H1 (cell line): ENCODE results near the gene DHH. TPM values are rescaled to one million over a fixed set of nuclear protein-coding genes. Genes with fewer than 3 reads are reported as not detected.

ENCODE experiments used
- CTCF ChIA-PET: fragments of 300-600 bp; sonication (Branson Sonifier 250); formaldehyde crosslinking; loops from one replicate; lab custom pipeline; 2021; ENCODE audit not compliant: partially characterized antibody; lab: Charles Lee
- POLR2A ChIA-PET: fragments of 300-600 bp; sonication (Branson Sonifier 250); formaldehyde crosslinking; loops from one replicate; lab custom pipeline; 2021; ENCODE audit warnings: inconsistent platforms; ENCODE audit not compliant: partially characterized antibody; lab: Charles Lee
- DNase-seq, 2 experiments: peaks; one replicate each; pipeline versions ENCODE4 v3.0.0 to v3.0.0-alpha.2; 2010 to 2022; ENCODE audit warnings: low spot score in 2 of 2, low read depth in 1 of 2, mixed read lengths in 1 of 2
- FAIRE-seq: peaks from 2 replicates; lab custom pipeline; 2011; peaks lifted over from hg19 to GRCh38; lab: Jason Lieb, UNC
- H2AFZ ChIP-seq: 2 replicates; pipeline ENCODE4 v1.8.1; 2012; ENCODE audit warnings: low read length, inconsistent platforms
- H2AK5ac ChIP-seq: 2 replicates; pipeline ENCODE4 v1.6.1; 2013; ENCODE audit warnings: low read depth, low read length
- H2BK120ac ChIP-seq: replicated peaks from 2 replicates; pipeline ENCODE3; 2013; ENCODE audit warnings: low read depth, low read length, inconsistent platforms
- H2BK12ac ChIP-seq: 2 replicates; pipeline ENCODE4 v1.6.1; 2013; ENCODE audit warnings: low read depth, low read length
- H2BK15ac ChIP-seq: 2 replicates; pipeline ENCODE4 v1.6.1; 2013; ENCODE audit warnings: low read length
- H2BK20ac ChIP-seq: 2 replicates; pipeline ENCODE4 v1.6.1; 2013; ENCODE audit warnings: low read length
- H2BK5ac ChIP-seq: 2 replicates; pipeline ENCODE4 v1.6.1; 2013; ENCODE audit warnings: low read depth, low read length
- H3K14ac ChIP-seq: 2 replicates; pipeline ENCODE4 v1.6.1; 2013; ENCODE audit warnings: inconsistent platforms; ENCODE audit not compliant: insufficient read length
- H3K18ac ChIP-seq: 2 replicates; pipeline ENCODE4 v1.6.1; 2013; ENCODE audit warnings: low read length; ENCODE audit errors: extremely low read depth
- H3K23ac ChIP-seq: 2 replicates; pipeline ENCODE4 v1.6.1; 2013; ENCODE audit warnings: inconsistent platforms; ENCODE audit not compliant: insufficient read length
- H3K23me2 ChIP-seq: 2 replicates; pipeline ENCODE4 v1.6.1; 2013; ENCODE audit warnings: low read depth, low read length
- H3K27ac ChIP-seq: 2 replicates; pipeline ENCODE4 v1.6.1; 2011; ENCODE audit warnings: low read depth, low read length, inconsistent platforms
- H3K27me3 ChIP-seq, 4 experiments: replicated peaks in 1 of 4; 1 replicate in 1 of 4; 2 replicates in 3 of 4; pipeline versions ENCODE4 v1.6.1 to v1.8.1; 2011 to 2013; ENCODE audit warnings: low read length in 3 of 4, mild to moderate bottlenecking in 3 of 4, inconsistent platforms in 2 of 4, mixed read lengths in 2 of 4, moderate library complexity in 1 of 4; ENCODE audit not compliant: control insufficient read depth in 3 of 4, insufficient read depth in 3 of 4; ENCODE audit errors: extremely low read depth in 1 of 4
- H3K36me3 ChIP-seq, 4 experiments: 2 replicates each; pipeline versions ENCODE4 v1.6.1 to v1.8.1; 2011 to 2013; ENCODE audit warnings: mild to moderate bottlenecking in 4 of 4, low read length in 3 of 4, moderate library complexity in 2 of 4, control low read depth in 1 of 4, inconsistent platforms in 1 of 4; ENCODE audit not compliant: insufficient read depth in 4 of 4, control insufficient read depth in 2 of 4
- H3K4ac ChIP-seq: replicated peaks from 2 replicates; pipeline ENCODE3; 2013; ENCODE audit warnings: low read length, low read depth, mixed read lengths, inconsistent platforms; ENCODE audit not compliant: insufficient read length
- H3K4me1 ChIP-seq, 4 experiments: replicated peaks in 1 of 4; 1 replicate in 1 of 4; 2 replicates in 3 of 4; pipeline versions ENCODE4 v1.6.1 to v1.8.1; 2011 to 2013; ENCODE audit warnings: low read length in 3 of 4, inconsistent platforms in 2 of 4, mixed read lengths in 1 of 4; ENCODE audit not compliant: insufficient read depth in 4 of 4, control insufficient read depth in 3 of 4
- H3K4me2 ChIP-seq, 2 experiments: 2 replicates each; pipeline versions ENCODE4 v1.6.1 to v1.8.1; 2011 to 2013; ENCODE audit warnings: low read depth in 2 of 2, low read length in 2 of 2, control low read depth in 1 of 2, inconsistent platforms in 1 of 2, mild to moderate bottlenecking in 1 of 2; ENCODE audit not compliant: insufficient read depth in 1 of 2
- H3K4me3 ChIP-seq, 4 experiments: fragments of 200-600, 300-600 bp in 1 of 4; sonication (generic), shearing (Covaris generic), sonication (Bioruptor Twin) in 1 of 4; 2 replicates each; pipeline versions ENCODE4 v1.5.1 to v1.8.1; 2011 to 2016; ENCODE audit warnings: low read length in 4 of 4, low read depth in 3 of 4, control low read depth in 2 of 4, inconsistent platforms in 2 of 4, mild to moderate bottlenecking in 2 of 4, mixed read lengths in 1 of 4, moderate library complexity in 1 of 4; ENCODE audit not compliant: insufficient read depth in 2 of 4; ENCODE audit errors: extremely low read depth in 1 of 4
- H3K56ac ChIP-seq: replicated peaks from 2 replicates; pipeline ENCODE3; 2013; ENCODE audit warnings: low read depth, mild to moderate bottlenecking, mixed read lengths, low read length, inconsistent platforms; ENCODE audit not compliant: insufficient read length
- H3K79me1 ChIP-seq: 2 replicates; pipeline ENCODE4 v1.6.1; 2013; ENCODE audit warnings: low read depth, low read length, control low read depth
- H3K79me2 ChIP-seq, 2 experiments: 2 replicates each; pipeline versions ENCODE4 v1.6.1 to v1.8.1; 2012 to 2013; ENCODE audit warnings: low read length in 2 of 2, mild to moderate bottlenecking in 2 of 2, inconsistent platforms in 1 of 2; ENCODE audit not compliant: insufficient read depth in 2 of 2, control insufficient read depth in 1 of 2
- H3K9ac ChIP-seq, 4 experiments: replicated peaks in 1 of 4; 1 replicate in 1 of 4; 2 replicates in 3 of 4; pipeline versions ENCODE4 v1.6.1 to v1.8.1; 2011 to 2013; ENCODE audit warnings: low read depth in 3 of 4, low read length in 3 of 4, control low read depth in 2 of 4, mild to moderate bottlenecking in 2 of 4, moderate library complexity in 2 of 4, inconsistent platforms in 1 of 4; ENCODE audit errors: extremely low read depth in 1 of 4
- H3K9me3 ChIP-seq, 2 experiments: 2 replicates each; pipeline versions ENCODE4 v1.6.1 to v1.8.1; 2012 to 2013; ENCODE audit warnings: mild to moderate bottlenecking in 2 of 2, moderate library complexity in 2 of 2, control low read depth in 1 of 2, inconsistent platforms in 1 of 2, low read depth in 1 of 2, low read length in 1 of 2, mixed read lengths in 1 of 2; ENCODE audit not compliant: insufficient read depth in 2 of 2
- H4K20me1 ChIP-seq, 2 experiments: replicated peaks in 1 of 2; 2 replicates each; pipeline versions ENCODE3 to v1.8.1; 2011 to 2013; ENCODE audit warnings: inconsistent platforms in 2 of 2, low read length in 2 of 2, mild to moderate bottlenecking in 1 of 2; ENCODE audit not compliant: insufficient read depth in 2 of 2, control insufficient read depth in 1 of 2
- H4K5ac ChIP-seq: 2 replicates; pipeline ENCODE4 v1.6.1; 2013; ENCODE audit warnings: low read length, low read depth, mixed read lengths, inconsistent platforms; ENCODE audit not compliant: insufficient read length
- H4K8ac ChIP-seq: 2 replicates; pipeline ENCODE4 v1.8.0; 2013; ENCODE audit warnings: mild to moderate bottlenecking, moderate library complexity, low read length, inconsistent platforms; ENCODE audit not compliant: insufficient read depth; ENCODE audit errors: extremely low read depth
- H4K91ac ChIP-seq: replicated peaks from 2 replicates; pipeline ENCODE3; 2013; ENCODE audit warnings: low read length, mixed read lengths, inconsistent platforms; ENCODE audit not compliant: insufficient read length
- BACH1 ChIP-seq: IDR thresholded peaks from 2 replicates; pipeline ENCODE4 v1.6.1; 2012; ENCODE audit warnings: low read length, improper control_type of control experiment
- CHD1 ChIP-seq: IDR thresholded peaks from 2 replicates; pipeline ENCODE4 v1.6.1; 2012; ENCODE audit warnings: low read depth, low read length, improper control_type of control experiment
- CREB1 ChIP-seq: IDR thresholded peaks from 2 replicates; pipeline ENCODE4 v1.6.1; 2012; ENCODE audit warnings: inconsistent platforms
- KDM4A ChIP-seq: IDR thresholded peaks from one replicate; pipeline ENCODE4 v1.7.1; 2012; ENCODE audit warnings: low read depth, mild to moderate bottlenecking, moderate library complexity, low read length, inconsistent platforms; ENCODE audit not compliant: severe bottlenecking
- SIN3A ChIP-seq, 2 experiments: IDR thresholded peaks in 1 of 2; conservative IDR thresholded peaks in 1 of 2; 2 replicates each; pipeline ENCODE4 v1.6.1; 2011 to 2012; ENCODE audit warnings: low read length in 2 of 2, improper control_type of control experiment in 1 of 2, low read depth in 1 of 2, mild to moderate bottlenecking in 1 of 2
- SP1 ChIP-seq: IDR thresholded peaks from 2 replicates; pipeline ENCODE4 v1.6.1; 2011; ENCODE audit warnings: low read depth, low read length
- SP4 ChIP-seq: IDR thresholded peaks from 2 replicates; pipeline ENCODE4 v1.6.1; 2012; ENCODE audit warnings: low read length, inconsistent platforms
- SRF ChIP-seq: IDR thresholded peaks from 2 replicates; pipeline ENCODE4 v1.6.1; 2011; ENCODE audit warnings: mild to moderate bottlenecking, low read depth, low read length, moderate library complexity
- TEAD4 ChIP-seq: IDR thresholded peaks from 2 replicates; pipeline ENCODE4 v1.6.1; 2012; ENCODE audit warnings: low read depth, low read length, inconsistent platforms, mixed read lengths
- WGBS, 2 experiments: shearing (Covaris generic) in 1 of 2; methylation state at CpG; one replicate each; pipeline versions ENCODE4 v1.1.6 to v1.1.7; 2013 to 2015; ENCODE audit warnings: low lambda C conversion rate in 2 of 2, mixed read lengths in 2 of 2, inconsistent platforms in 1 of 2, low coverage in 1 of 2, missing lambda C conversion rate in 1 of 2; ENCODE audit not compliant: insufficient replicate concordance in 2 of 2, insufficient coverage in 1 of 2, insufficient read length in 1 of 2; ENCODE audit errors: extremely low coverage in 1 of 2, missing lambda C conversion rate in 1 of 2; 5-methylcytosine and 5-hydroxymethylcytosine counted together
- polyA plus RNA-seq, 7 experiments: library from polyadenylated mRNA; depleted of rRNA in 3 of 7; stranded (reverse) in 5 of 7; unstranded in 2 of 7; fragments of >200 nt in 5 of 7; fragments of 200-250 nt in 2 of 7; gene quantifications; 1 replicate in 5 of 7; 2 replicates in 1 of 7; 4 replicates in 1 of 7; pipeline versions ENCODE4 v1.2.1 to v1.2.3, GENCODE V29; 2011 to 2013; ENCODE audit warnings: missing spikeins in 2 of 7, mixed read lengths in 2 of 7
- total RNA-seq: library from RNA; stranded (reverse); fragmentation: NEBNext Ultra II Directional; extraction: Animal tissue kit (Norgen Biotek cat#: 25700); gene quantifications from 2 replicates; pipeline ENCODE4 v1.2.1, GENCODE V29; 2021

Gene DHH
- total and polyA plus RNA-seq, 2 of the 8 experiments (the other 6 are each of a cell fraction or from before 2014, with no cell fraction given), result 0.03 to 0.11 TPM

DNA sequence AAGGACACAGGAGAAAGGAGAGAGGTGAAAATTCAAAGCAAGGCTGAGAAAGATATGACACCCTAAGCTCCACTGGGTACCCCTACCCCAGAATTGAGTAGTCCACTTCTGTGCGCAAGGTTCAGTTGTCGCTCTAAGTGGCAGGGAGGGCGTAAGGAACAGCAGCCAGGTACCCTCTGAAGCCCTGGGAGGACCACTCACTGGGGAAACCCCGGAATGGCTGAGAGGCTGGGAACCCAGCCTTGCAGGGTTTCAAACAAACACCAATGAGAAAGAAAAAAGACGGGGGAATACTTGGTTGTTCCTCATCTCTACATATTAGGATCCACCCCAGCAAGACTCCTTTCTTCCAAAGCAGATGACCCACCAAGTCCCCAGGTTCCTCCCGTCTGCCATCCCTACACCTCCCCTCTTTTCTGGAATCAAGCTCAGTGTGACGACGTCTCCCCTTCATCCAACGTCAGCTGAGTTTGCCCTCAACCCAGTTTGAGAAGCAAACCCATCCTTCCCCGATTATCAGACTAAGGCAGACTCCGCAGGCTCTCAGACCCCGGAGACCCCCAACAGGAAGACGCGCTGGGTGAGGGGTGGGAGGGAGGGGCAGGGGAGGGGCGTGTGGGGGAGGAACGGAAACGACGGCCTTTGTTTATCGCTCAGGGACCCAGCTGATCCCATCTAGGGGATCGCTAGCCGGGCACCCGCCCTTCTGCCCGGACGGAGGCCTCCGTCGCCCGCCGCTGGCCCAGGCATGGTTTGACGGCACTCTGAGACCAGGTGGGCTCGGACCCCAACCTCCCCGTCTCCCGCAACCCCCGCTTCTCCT is 15.3 kb upstream of the DHH start:
- H2AFZ ChIP-seq, result no peak overlapping the region
- H2BK15ac ChIP-seq, result no peak overlapping the region
- no peak overlapping the region for H2AK5ac ChIP-seq
- no peak overlapping the region for H3K14ac ChIP-seq
- H3K4ac ChIP-seq, result no peak overlapping the region
- peak overlapping the region; percentile 66 to 77 for H3K4me2 ChIP-seq
- H3K9me3 ChIP-seq, result no peaks in the 10 kb centered on the region
- peak overlapping the region; percentile 54 to 78 (median 74) for H3K9ac ChIP-seq
- H3K4me3 ChIP-seq, result peak overlapping the region; percentile 74 to 99 (median 92)
- peak overlapping the region; percentile 55; the same call in 1 of the 2 replicates for H3K27ac ChIP-seq
- WGBS, 2 experiments, result 21% methylated on average over 13 of the region's 33 CpGs; no CpG with 5 or more reads in 1 of the 2 experiments
- H3K36me3 ChIP-seq, result no peaks in the 10 kb centered on the region
- H2BK120ac ChIP-seq, result no peak overlapping the region
- H2BK12ac ChIP-seq, result no peak overlapping the region
- peak overlapping the region; percentile 49 for H3K56ac ChIP-seq
- H3K4me1 ChIP-seq, result peaks cover 0 to 10% (median 2%) of the 10 kb centered on the region in 4 experiments; a peak in 4 of 7 replicates
- no peak overlapping the region for H2BK20ac ChIP-seq
- FAIRE-seq (no peak), DNase-seq (no peak)
- peaks cover 9% of the 10 kb centered on the region; the same call in 1 of the 2 replicates for H3K23me2 ChIP-seq
- H4K5ac ChIP-seq, result no peak overlapping the region
- POLR2A ChIA-PET, result interaction anchor here (0.6 to 4.4 kb wide), 12 partner anchors 10 to 154 kb away, joined by 3 to 51 read pairs (median 5); partner anchors contain the start of genes DHH, KMT2D, TUBA1A and TUBA1B
- H3K23ac ChIP-seq, result no peak overlapping the region
- H4K8ac ChIP-seq, result peak overlapping the region; percentile 82; the same call in 1 of the 2 replicates
- H3K79me1 ChIP-seq, result peaks cover 14% of the 10 kb centered on the region; the same call in 1 of the 2 replicates
- CTCF ChIA-PET, result interaction anchor here (0.5 to 16.2 kb wide), 10 partner anchors 10 to 187 kb away, joined by 3 to 235 read pairs (median 12); partner anchors contain the start of genes DHH, RHEBL1 and TUBA1B
- peak overlapping the region; percentile 72 for H4K91ac ChIP-seq
- no peaks in the 10 kb centered on the region for H3K27me3 ChIP-seq
- peak overlapping the region; percentile 79; the same call in 1 of the 2 replicates for H2BK5ac ChIP-seq
- TF ChIP-seq SRF (no peak), BACH1 (no peak), SP1 (no peak), CREB1 (peak; percentile 18; the same call in 1 of the 2 replicates), SP4 (no peak), CHD1 (no peak), SIN3A (conservative IDR thresholded peaks at IDR 0.05 in 1 of 2, IDR thresholded peaks at IDR 0.05 in 1 of 2; ENCODE audit: low read depth in 1 of 2, low read length in 2 of 2) (0 out of 4 replicates have a peak, but pooled peaks of 1 of the 2 experiments have one; percentile 49), TEAD4 (no peak), KDM4A (peak; percentile 45)
- H4K20me1 ChIP-seq, result peaks cover 3 to 16% of the 10 kb centered on the region in 2 experiments
- peaks cover 0 to 20% of the 10 kb centered on the region in 2 experiments; a peak in 2 of 4 replicates for H3K79me2 ChIP-seq
- H3K18ac ChIP-seq, result peak overlapping the region; percentile 3; the same call in 1 of the 2 replicates
